NCI-H2107 treated with DMSO at 0.1 percent for 48 hours (cell line): ENCODE measurements around the gene R3HDM1.
A peak's percentile ranks its signal among the peaks of the same experiment; 100 is the strongest.
"Not testable (repeated sequence)": the region's sequence is repeated elsewhere in the genome, so short reads cannot be mapped to it uniquely, and the experiment has no call there.

Experiments
- DNase-seq: peaks from one replicate; lab custom pipeline; 2025; ENCODE audit not compliant: unreplicated experiment; lab: John Stamatoyannopoulos, UW

R3HDM1 gene

GRCh38 chr2:135704075-135704474 lies 172.8 kb downstream of the R3HDM1 start:
- not testable (repeated sequence) for DNase-seq

- no peak for DNase-seq
Measured at GRCh38 chr2:135708159-135708558, 176.9 kb downstream of the R3HDM1 start.

- peak; percentile 30 for DNase-seq
Measured at GRCh38 chr2:135709992-135710391, 178.7 kb downstream of the R3HDM1 start.

GRCh38 chr2:135715086-135715485 lies 183.8 kb downstream of the R3HDM1 start:
- not testable (repeated sequence) for DNase-seq

- no peak for DNase-seq
Measured at GRCh38 chr2:135728064-135728743, 196.9 kb downstream of the R3HDM1 start.

GRCh38 chr2:135732561-135732960 lies 201.3 kb downstream of the R3HDM1 start:
- DNase-seq = no peak

GRCh38 chr2:135733045-135733444 lies 201.8 kb downstream of the R3HDM1 start:
- no peak for DNase-seq

- no peak for DNase-seq
Measured at GRCh38 chr2:135736546-135736945, 205.3 kb downstream of the R3HDM1 start.

GRCh38 chr2:135740206-135740605 lies 208.9 kb downstream of the R3HDM1 start:
- no peak for DNase-seq

GRCh38 chr2:135741043-135741394 lies 209.7 kb downstream of the R3HDM1 start:
- DNase-seq = no peak

GRCh38 chr2:135741395-135742324 lies 210.4 kb downstream of the R3HDM1 start, which contains the start of gene UBXN4:
Gene UBXN4 (plus strand): TSS chr2:135741855. CDS start chr2:135741930, 75 bp downstream.
- DNase-seq = peak; percentile 88

GRCh38 chr2:135742325-135742757 lies 211.1 kb downstream of the R3HDM1 start:
- peak; percentile 59 for DNase-seq

- no peak for DNase-seq
Measured at GRCh38 chr2:135743860-135744259, 212.6 kb downstream of the R3HDM1 start.

GRCh38 chr2:135744760-135745314 lies 213.6 kb downstream of the R3HDM1 start:
- DNase-seq = peak; percentile 5

- no peak for DNase-seq
Measured at GRCh38 chr2:135745545-135745944, 214.3 kb downstream of the R3HDM1 start.

GRCh38 chr2:135755573-135755972 lies 224.3 kb downstream of the R3HDM1 start:
- DNase-seq = no peak

- no peak for DNase-seq
Measured at GRCh38 chr2:135756692-135757091, 225.4 kb downstream of the R3HDM1 start.

- no peak for DNase-seq
Measured at GRCh38 chr2:135762022-135762421, 230.7 kb downstream of the R3HDM1 start.

GRCh38 chr2:135762530-135762929 lies 231.2 kb downstream of the R3HDM1 start:
- no peak for DNase-seq

GRCh38 chr2:135768863-135769262 lies 237.6 kb downstream of the R3HDM1 start:
- no peak for DNase-seq

GRCh38 chr2:135773319-135773718 lies 242.0 kb downstream of the R3HDM1 start:
- no peak for DNase-seq

GRCh38 chr2:135773917-135774316 lies 242.6 kb downstream of the R3HDM1 start:
- no peak for DNase-seq
